Dendritic cell treated with granulocyte-macrophage colony-stimulating factor and Interleukin-4, amounts not matched to agents 40 ng/mL and 50 ng/mL, for 4 days (primary cell): ENCODE data around the gene B4GALNT1.
A peak's percentile ranks its signal among the peaks of the same experiment; 100 is the strongest.
"Not testable (repeated sequence)": the region's sequence is repeated elsewhere in the genome, so short reads cannot be mapped to it uniquely, and the experiment has no call there.

Experiments used
- H3K27ac Mint-ChIP-seq: one replicate; pipeline ENCODE4 v1.8.0; 2022; ENCODE audit warnings: mild to moderate bottlenecking, mixed read lengths
- H3K27me3 Mint-ChIP-seq: one replicate; pipeline ENCODE4 v1.8.0; 2022; ENCODE audit warnings: mild to moderate bottlenecking, mixed read lengths
- H3K36me3 Mint-ChIP-seq: one replicate; pipeline ENCODE4 v1.8.0; 2022; ENCODE audit warnings: low read depth, mixed read lengths
- H3K4me1 Mint-ChIP-seq: one replicate; pipeline ENCODE4 v1.8.0; 2022; ENCODE audit warnings: low read depth, mixed read lengths
- H3K4me3 Mint-ChIP-seq: one replicate; pipeline ENCODE4 v1.8.0; 2022; ENCODE audit warnings: mild to moderate bottlenecking, moderate library complexity, mixed read lengths
- H3K9me3 Mint-ChIP-seq: one replicate; pipeline ENCODE4 v1.8.0; 2022; ENCODE audit warnings: mixed read lengths
- intact Hi-C: fragments of 100-400 bp; cut with micrococcal nuclease; formaldehyde crosslinking; loops from one replicate; pipeline ENCODE4 v1.15.0; 2022

Gene B4GALNT1

GRCh38 chr12:57632958-57633840, at the start of gene B4GALNT1:
Gene B4GALNT1, minus strand, starts transcription at chr12:57633201. Its CDS starts 1,069 bp downstream, at chr12:57632132.
- H3K27ac Mint-ChIP-seq = no peak within 1 kb of the TSS
- H3K9me3 Mint-ChIP-seq = no peaks in the 10 kb centered on the region
- intact Hi-C loops = loop anchor here (5.0 kb wide), 1 partner anchor 59 kb away; the partner anchor contains the start of gene OS9
- H3K36me3 Mint-ChIP-seq = no peaks in the 10 kb centered on the region
- peak within 1 kb of the TSS; percentile 68 for H3K4me3 Mint-ChIP-seq
- peaks cover 70% of the 10 kb centered on the region for H3K27me3 Mint-ChIP-seq
- peaks cover 17% of the 10 kb centered on the region for H3K4me1 Mint-ChIP-seq

- intact Hi-C loops = no loop called here
Observed at GRCh38 chr12:57679697-57680096, 46.7 kb upstream of the B4GALNT1 start.

GRCh38 chr12:57677947-57678346, 44.9 kb upstream of the B4GALNT1 start:
- H3K27ac Mint-ChIP-seq, intact Hi-C loops, H3K4me3 Mint-ChIP-seq, H3K4me1 Mint-ChIP-seq, H3K9me3 Mint-ChIP-seq, H3K36me3 Mint-ChIP-seq, H3K27me3 Mint-ChIP-seq: not testable (repeated sequence)

More at GRCh38 chr12:57679697-57680096, 46.7 kb upstream of the B4GALNT1 start:
- Mint-ChIP-seq H3K27ac (no peak overlapping the region), H3K36me3 (no peaks in the 10 kb centered on the region), H3K4me1 (no peaks in the 10 kb centered on the region), H3K4me3 (no peak overlapping the region), H3K9me3 (peaks cover 9% of the 10 kb centered on the region), H3K27me3 (peaks cover 19% of the 10 kb centered on the region)

- intact Hi-C loops = no loop called here
- no peak overlapping the region for H3K27ac Mint-ChIP-seq
- H3K4me1 Mint-ChIP-seq = no peaks in the 10 kb centered on the region
- H3K27me3 Mint-ChIP-seq = peaks cover 4% of the 10 kb centered on the region
- no peaks in the 10 kb centered on the region for H3K9me3 Mint-ChIP-seq
- no peaks in the 10 kb centered on the region for H3K36me3 Mint-ChIP-seq
- no peak overlapping the region for H3K4me3 Mint-ChIP-seq
Observed at GRCh38 chr12:57674691-57675090, 41.7 kb upstream of the B4GALNT1 start.

GRCh38 chr12:57672801-57673200, 39.8 kb upstream of the B4GALNT1 start:
- peaks cover 5% of the 10 kb centered on the region for H3K27me3 Mint-ChIP-seq
- H3K27ac Mint-ChIP-seq = no peak overlapping the region
- intact Hi-C loops = no loop called here
- H3K9me3 Mint-ChIP-seq = no peaks in the 10 kb centered on the region
- peaks cover 5% of the 10 kb centered on the region for H3K4me1 Mint-ChIP-seq
- no peak overlapping the region for H3K4me3 Mint-ChIP-seq
- H3K36me3 Mint-ChIP-seq = no peaks in the 10 kb centered on the region

- H3K4me3 Mint-ChIP-seq, H3K27me3 Mint-ChIP-seq, H3K36me3 Mint-ChIP-seq, intact Hi-C loops, H3K27ac Mint-ChIP-seq, H3K4me1 Mint-ChIP-seq, H3K9me3 Mint-ChIP-seq: not testable (repeated sequence)
Observed at GRCh38 chr12:57671811-57672210, 38.8 kb upstream of the B4GALNT1 start.

GRCh38 chr12:57669691-57670090, 36.7 kb upstream of the B4GALNT1 start:
- H3K36me3 Mint-ChIP-seq, H3K9me3 Mint-ChIP-seq, H3K4me1 Mint-ChIP-seq, H3K27ac Mint-ChIP-seq, intact Hi-C loops, H3K4me3 Mint-ChIP-seq, H3K27me3 Mint-ChIP-seq: not testable (repeated sequence)

GRCh38 chr12:57666897-57667296, 33.9 kb upstream of the B4GALNT1 start:
- intact Hi-C loops = no loop called here
- Mint-ChIP-seq H3K36me3 (no peaks in the 10 kb centered on the region), H3K9me3 (peaks cover 18% of the 10 kb centered on the region), H3K4me1 (peaks cover 5% of the 10 kb centered on the region), H3K4me3 (no peak overlapping the region), H3K27me3 (peaks cover 6% of the 10 kb centered on the region), H3K27ac (no peak overlapping the region)

GRCh38 chr12:57665066-57665820, 32.2 kb upstream of the B4GALNT1 start:
- H3K9me3 Mint-ChIP-seq = peaks cover 18% of the 10 kb centered on the region
- H3K27me3 Mint-ChIP-seq, intact Hi-C loops, H3K4me1 Mint-ChIP-seq, H3K36me3 Mint-ChIP-seq, H3K27ac Mint-ChIP-seq, H3K4me3 Mint-ChIP-seq: not testable (repeated sequence)

GRCh38 chr12:57661376-57661775, 28.4 kb upstream of the B4GALNT1 start:
- peaks cover 12% of the 10 kb centered on the region for H3K27me3 Mint-ChIP-seq
- no peaks in the 10 kb centered on the region for H3K36me3 Mint-ChIP-seq
- no peak overlapping the region for H3K27ac Mint-ChIP-seq
- intact Hi-C loops = no loop called here
- H3K4me3 Mint-ChIP-seq = no peak overlapping the region
- no peaks in the 10 kb centered on the region for H3K4me1 Mint-ChIP-seq
- peaks cover 18% of the 10 kb centered on the region for H3K9me3 Mint-ChIP-seq

GRCh38 chr12:57658890-57659289, 25.9 kb upstream of the B4GALNT1 start:
- Mint-ChIP-seq H3K4me1 (no peaks in the 10 kb centered on the region), H3K27ac (no peak overlapping the region), H3K36me3 (no peaks in the 10 kb centered on the region), H3K4me3 (no peak overlapping the region), H3K27me3 (peaks cover 20% of the 10 kb centered on the region), H3K9me3 (peaks cover under 1% of the 10 kb centered on the region)
- intact Hi-C loops = no loop called here

GRCh38 chr12:57657744-57658143, 24.7 kb upstream of the B4GALNT1 start:
- H3K4me1 Mint-ChIP-seq = no peaks in the 10 kb centered on the region
- H3K9me3 Mint-ChIP-seq = no peaks in the 10 kb centered on the region
- H3K27me3 Mint-ChIP-seq = peaks cover 20% of the 10 kb centered on the region
- intact Hi-C loops = no loop called here
- no peak overlapping the region for H3K4me3 Mint-ChIP-seq
- H3K36me3 Mint-ChIP-seq = no peaks in the 10 kb centered on the region
- no peak overlapping the region for H3K27ac Mint-ChIP-seq

- H3K27me3 Mint-ChIP-seq = peaks cover 20% of the 10 kb centered on the region
- H3K4me1 Mint-ChIP-seq, H3K4me3 Mint-ChIP-seq, H3K9me3 Mint-ChIP-seq, H3K27ac Mint-ChIP-seq, intact Hi-C loops, H3K36me3 Mint-ChIP-seq: not testable (repeated sequence)
Observed at GRCh38 chr12:57656408-57656807, 23.4 kb upstream of the B4GALNT1 start.

GRCh38 chr12:57655541-57656240, 22.7 kb upstream of the B4GALNT1 start:
- H3K4me1 Mint-ChIP-seq = no peaks in the 10 kb centered on the region
- no peak overlapping the region for H3K27ac Mint-ChIP-seq
- H3K9me3 Mint-ChIP-seq = no peaks in the 10 kb centered on the region
- no peak overlapping the region for H3K4me3 Mint-ChIP-seq
- H3K27me3 Mint-ChIP-seq = peaks cover 20% of the 10 kb centered on the region
- H3K36me3 Mint-ChIP-seq = no peaks in the 10 kb centered on the region
- intact Hi-C loops = no loop called here
